Thoracic aorta (tissue), 2 donors: ENCODE measurements around the gene MYL6. TPM values are rescaled to one million over a fixed set of nuclear protein-coding genes. Genes with fewer than 3 reads are reported as not detected.
"Not testable (repeated sequence)": the region's sequence is repeated elsewhere in the genome, so short reads cannot be mapped to it uniquely, and the experiment has no call there.

ENCODE experiments used
- ATAC-seq: fragments of 150-250 bp; one replicate; pipeline ENCODE4 v1.8.0; 2017; ENCODE audit warnings: low read depth; ENCODE audit not compliant: insufficient number of reproducible peaks, low FRiP score
- DNase-seq: peaks from one replicate; pipeline ENCODE4 v3.0.0-alpha.2; 2020; ENCODE audit warnings: low spot score
- H3K27ac ChIP-seq, 2 donors: fragments of 200-600 bp; sonication (generic); 1 replicate in 1 of 2; 2 replicates in 1 of 2; pipeline ENCODE4 v1.5.1; 2016; ENCODE audit warnings: mild to moderate bottlenecking in 2 of 2, moderate library complexity in 2 of 2
- H3K27me3 ChIP-seq: fragments of 200-600 bp; sonication (generic); replicated peaks from 2 replicates; pipeline ENCODE4 v1.6.0; 2016; ENCODE audit warnings: mild to moderate bottlenecking; ENCODE audit not compliant: insufficient read depth
- H3K36me3 ChIP-seq: fragments of 200-600 bp; sonication (generic); one replicate; pipeline ENCODE4 v1.5.1; 2016
- H3K4me1 ChIP-seq, 2 donors: fragments of 200-600 bp; sonication (generic); 1 replicate in 1 of 2; 2 replicates in 1 of 2; pipeline versions ENCODE4 v1.5.1 to v1.6.0; 2016; ENCODE audit warnings: low read depth in 2 of 2, mild to moderate bottlenecking in 1 of 2; ENCODE audit not compliant: control insufficient read depth in 1 of 2
- H3K4me3 ChIP-seq: fragments of 200-600 bp; sonication (generic); 2 replicates; pipeline ENCODE4 v1.5.1; 2016; ENCODE audit warnings: mild to moderate bottlenecking
- H3K9me3 ChIP-seq: fragments of 200-600 bp; sonication (generic); 2 replicates; pipeline ENCODE4 v1.5.1; 2016
- total RNA-seq, 2 donors: library from RNA; depleted of rRNA; stranded (reverse); fragments of >200 nt; gene quantifications; one replicate each; pipeline versions ENCODE4 v1.1.0 to v1.2.3, GENCODE V29; 2016
- TF ChIP-seq, protein P1 (sequence below): fragments of 200-600 bp; sonication (generic); IDR thresholded peaks from one replicate; pipeline ENCODE4 v1.5.1; 2019; ENCODE audit warnings: antibody characterized with exemption

Gene MYL6
- 1,000 to 10,000 TPM; 1,762 to 3,064 TPM for total RNA-seq

DNA sequence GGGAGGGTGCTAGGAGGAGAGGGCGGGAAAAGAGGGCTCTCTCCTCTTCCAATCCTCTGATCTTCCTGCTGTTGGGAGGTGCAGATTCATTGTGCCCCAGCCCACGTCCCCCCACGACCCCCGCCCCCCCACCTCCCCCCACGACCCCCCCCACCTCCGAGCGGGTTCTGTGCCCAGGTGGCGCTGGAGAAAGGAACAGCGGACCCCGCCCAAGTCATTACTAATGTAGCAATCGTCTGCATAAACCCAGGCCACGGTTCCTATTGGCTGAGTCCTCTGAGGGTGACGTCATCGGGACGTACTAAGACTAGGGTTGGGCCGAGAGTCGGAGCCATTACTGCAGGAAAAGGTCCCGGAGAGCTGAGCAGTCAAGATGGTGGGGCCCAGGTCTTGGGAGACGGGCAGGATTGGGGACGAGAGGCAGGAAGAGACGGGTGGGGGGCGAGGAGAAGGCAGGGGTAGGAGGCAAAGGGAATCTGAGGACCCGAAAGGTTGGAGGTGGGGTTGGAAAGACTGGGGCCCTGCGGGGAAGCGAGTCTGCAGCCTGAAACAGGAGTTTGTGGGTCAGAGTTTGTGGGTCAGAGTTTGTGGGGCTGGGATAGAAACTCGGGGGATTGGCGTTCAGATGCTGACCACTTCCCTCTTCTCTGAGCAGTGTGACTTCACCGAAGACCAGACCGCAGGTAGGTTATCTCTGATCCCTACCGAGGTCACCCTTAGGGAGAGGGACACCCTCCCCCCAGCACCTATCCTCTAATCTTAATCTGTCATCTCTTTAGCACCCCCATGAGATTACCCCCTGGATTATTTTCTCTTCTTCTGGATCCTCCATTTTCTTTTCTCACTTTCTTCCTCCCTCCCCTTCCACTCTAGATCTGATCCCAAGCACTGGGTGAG is at the start of gene MYL6:
Gene MYL6 (plus strand): TSS at position 331 of the 897 bp plus-strand sequence. CDS start 43 bp downstream, at position 374.
- no peaks in the 10 kb centered on the region for H3K9me3 ChIP-seq
- peaks cover 38% of the 10 kb centered on the region for H3K36me3 ChIP-seq
- ATAC-seq, result peak; percentile 92
- TF ChIP-seq, protein P1, sequence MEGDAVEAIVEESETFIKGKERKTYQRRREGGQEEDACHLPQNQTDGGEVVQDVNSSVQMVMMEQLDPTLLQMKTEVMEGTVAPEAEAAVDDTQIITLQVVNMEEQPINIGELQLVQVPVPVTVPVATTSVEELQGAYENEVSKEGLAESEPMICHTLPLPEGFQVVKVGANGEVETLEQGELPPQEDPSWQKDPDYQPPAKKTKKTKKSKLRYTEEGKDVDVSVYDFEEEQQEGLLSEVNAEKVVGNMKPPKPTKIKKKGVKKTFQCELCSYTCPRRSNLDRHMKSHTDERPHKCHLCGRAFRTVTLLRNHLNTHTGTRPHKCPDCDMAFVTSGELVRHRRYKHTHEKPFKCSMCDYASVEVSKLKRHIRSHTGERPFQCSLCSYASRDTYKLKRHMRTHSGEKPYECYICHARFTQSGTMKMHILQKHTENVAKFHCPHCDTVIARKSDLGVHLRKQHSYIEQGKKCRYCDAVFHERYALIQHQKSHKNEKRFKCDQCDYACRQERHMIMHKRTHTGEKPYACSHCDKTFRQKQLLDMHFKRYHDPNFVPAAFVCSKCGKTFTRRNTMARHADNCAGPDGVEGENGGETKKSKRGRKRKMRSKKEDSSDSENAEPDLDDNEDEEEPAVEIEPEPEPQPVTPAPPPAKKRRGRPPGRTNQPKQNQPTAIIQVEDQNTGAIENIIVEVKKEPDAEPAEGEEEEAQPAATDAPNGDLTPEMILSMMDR, result no peak
- H3K27ac ChIP-seq, result peak within 1 kb of the TSS; percentile 90 to 92
- peaks cover 17 to 47% of the 10 kb centered on the region in 2 donors for H3K4me1 ChIP-seq
- H3K4me3 ChIP-seq, result peak within 1 kb of the TSS; percentile 81
- H3K27me3 ChIP-seq, result no peaks in the 10 kb centered on the region
- DNase-seq, result peak; percentile 99

DNA sequence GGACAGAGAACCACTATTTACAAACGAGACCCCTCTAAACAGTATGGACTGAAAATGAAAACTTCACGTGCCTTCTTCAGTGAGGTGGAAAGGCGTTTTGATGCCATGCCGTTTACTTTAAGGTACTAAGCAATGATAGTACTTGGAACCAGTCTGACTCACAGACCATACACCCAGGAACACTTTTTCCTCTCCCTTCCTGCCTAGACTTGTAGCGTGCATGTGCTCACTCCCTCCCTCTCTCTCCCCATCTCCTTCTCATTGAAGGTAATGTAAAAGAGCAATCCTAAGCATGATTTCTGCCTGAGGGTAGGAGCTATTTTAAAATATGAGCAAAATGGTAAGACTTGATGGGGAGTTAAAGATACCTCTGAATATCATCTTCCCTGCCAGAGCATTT is 47.6 kb upstream of the MYL6 start:
- TF ChIP-seq, protein P1, result no peak
- no peak for ATAC-seq
- Histone ChIP-seq H3K36me3 (peaks cover 56% of the 10 kb centered on the region), H3K9me3 (no peaks in the 10 kb centered on the region), H3K27ac (no peak overlapping the region), H3K4me3 (no peak overlapping the region), H3K27me3 (no peaks in the 10 kb centered on the region), H3K4me1 (peaks cover 2 to 13% of the 10 kb centered on the region in 2 donors)
- DNase-seq, result no peak

DNA sequence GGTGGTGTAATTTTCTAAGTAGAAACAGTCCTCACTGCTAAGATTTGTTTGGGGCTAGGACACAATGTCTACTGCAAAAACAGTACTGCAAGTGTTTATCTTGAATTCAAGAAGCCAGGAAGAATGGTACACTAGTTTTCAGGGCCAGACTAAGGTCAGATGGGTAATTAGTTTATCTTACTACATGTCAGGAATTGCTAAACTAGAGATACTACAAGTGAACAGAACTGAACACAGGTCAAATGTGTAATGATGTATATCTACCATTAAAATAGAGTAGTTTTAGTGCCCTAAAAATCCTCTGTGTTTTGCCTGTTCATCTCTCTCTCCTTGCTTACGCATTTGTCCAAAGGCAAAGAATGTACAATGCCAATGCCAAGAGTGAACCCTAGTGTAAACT is 44.1 kb upstream of the MYL6 start:
- no peak overlapping the region for H3K4me3 ChIP-seq

DNA sequence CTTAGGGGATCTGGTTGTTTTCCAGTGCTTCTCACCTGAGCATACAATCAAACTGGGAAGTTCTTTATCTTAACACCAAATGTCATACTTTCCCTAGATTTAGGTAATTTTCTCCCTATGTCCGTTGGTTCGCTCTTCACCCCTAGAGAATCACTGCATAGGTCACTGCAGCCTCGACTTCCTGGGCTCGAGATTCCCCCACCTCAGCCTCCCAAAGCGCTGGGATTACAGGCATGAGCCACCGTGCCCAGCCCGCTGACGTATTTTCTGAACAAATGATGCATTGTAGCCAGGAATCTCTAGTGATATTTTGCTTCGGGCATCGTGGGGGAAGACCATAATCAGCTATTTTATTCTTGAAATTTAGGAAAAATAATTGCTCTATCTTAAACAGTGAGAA is 42.8 kb upstream of the MYL6 start:
- DNase-seq, result no peak
- ATAC-seq, result no peak
- Histone ChIP-seq H3K4me1 (peaks cover 7 to 26% of the 10 kb centered on the region in 2 donors), H3K4me3 (peak overlapping the region; percentile 97), H3K27ac (peak overlapping the region; percentile 97 to 99), H3K36me3 (peaks cover 28% of the 10 kb centered on the region), H3K27me3 (no peaks in the 10 kb centered on the region), H3K9me3 (no peaks in the 10 kb centered on the region)
- TF ChIP-seq, protein P1, result no peak

More for the DNA sequence above, 44.1 kb upstream of the MYL6 start:
- H3K4me1 ChIP-seq, result peaks cover 5 to 14% of the 10 kb centered on the region in 2 donors
- no peaks in the 10 kb centered on the region for H3K27me3 ChIP-seq
- TF ChIP-seq, protein P1, result no peak
- ATAC-seq (no peak), DNase-seq (no peak)
- peaks cover 41% of the 10 kb centered on the region for H3K36me3 ChIP-seq
- H3K27ac ChIP-seq, result no peak overlapping the region
- no peaks in the 10 kb centered on the region for H3K9me3 ChIP-seq

- H3K36me3 ChIP-seq, result peaks cover 26% of the 10 kb centered on the region
- TF ChIP-seq, protein P1, result no peak
- H3K27me3 ChIP-seq, result no peaks in the 10 kb centered on the region
- H3K4me3 ChIP-seq, result peak within 1 kb of the TSS; percentile 97
- DNase-seq (peak; percentile 70), ATAC-seq (peak; percentile 75)
- no peaks in the 10 kb centered on the region for H3K9me3 ChIP-seq
- H3K4me1 ChIP-seq, result peaks cover 7 to 27% of the 10 kb centered on the region in 2 donors
- H3K27ac ChIP-seq, result peak within 1 kb of the TSS; percentile 97 to 99
Observed at GRCh38 chr12:56116267-56117081, 41.7 kb upstream of the MYL6 start, which contains the start of gene RPL41. RPL41 (plus strand) TSS chr12:56116633.

GRCh38 chr12:56117082-56117706 is 41.0 kb upstream of the MYL6 start:
- ATAC-seq, H3K9me3 ChIP-seq, H3K27me3 ChIP-seq: not testable (repeated sequence)

More at GRCh38 chr12:56117082-56117706, 41.0 kb upstream of the MYL6 start:
- DNase-seq, result not testable (repeated sequence)
- peaks cover 7 to 27% of the 10 kb centered on the region in 2 donors for H3K4me1 ChIP-seq
- peaks cover 24% of the 10 kb centered on the region for H3K36me3 ChIP-seq
- peak overlapping the region; percentile 97 to 99 for H3K27ac ChIP-seq
- H3K4me3 ChIP-seq, result peak overlapping the region; percentile 97
